GM19463 (cell line): ENCODE measurements around the gene STAT4.
A peak's percentile ranks its signal among the peaks of the same experiment; 100 is the strongest.

Source experiments
- ATAC-seq: cut with Tn5 transposase; IDR thresholded peaks from one replicate; pipeline ENCODE4 v1.9.1; 2021; ENCODE audit warnings: mild to moderate bottlenecking, moderate library complexity; ENCODE audit not compliant: unreplicated experiment

STAT4 gene

GRCh38 chr2:191086706-191087105 lies 64.1 kb downstream of the STAT4 start:
- ATAC-seq: no peak

GRCh38 chr2:191083540-191083939 lies 67.3 kb downstream of the STAT4 start:
- no peak for ATAC-seq

GRCh38 chr2:191082321-191082720 lies 68.5 kb downstream of the STAT4 start:
- no peak for ATAC-seq

- no peak for ATAC-seq
Measured at GRCh38 chr2:191081411-191082155, 69.2 kb downstream of the STAT4 start.

GRCh38 chr2:191078165-191078867 lies 72.5 kb downstream of the STAT4 start:
- no peak for ATAC-seq

GRCh38 chr2:191070276-191070675 lies 80.5 kb downstream of the STAT4 start:
- no peak for ATAC-seq

- no peak for ATAC-seq
Measured at GRCh38 chr2:191069606-191070005, 81.2 kb downstream of the STAT4 start.

GRCh38 chr2:191066919-191067233 lies 83.9 kb downstream of the STAT4 start:
- ATAC-seq: no peak

- ATAC-seq: no peak
Measured at GRCh38 chr2:191066197-191066918, 84.4 kb downstream of the STAT4 start.

- ATAC-seq: no peak
Measured at GRCh38 chr2:191065785-191066184, 85.0 kb downstream of the STAT4 start.

GRCh38 chr2:191064590-191064989 lies 86.2 kb downstream of the STAT4 start:
- ATAC-seq: no peak

- no peak for ATAC-seq
Measured at GRCh38 chr2:191063584-191063983, 87.2 kb downstream of the STAT4 start.

- no peak for ATAC-seq
Measured at GRCh38 chr2:191061381-191061980, 89.3 kb downstream of the STAT4 start.

- ATAC-seq: no peak
Measured at GRCh38 chr2:191059308-191059707, 91.5 kb downstream of the STAT4 start.

GRCh38 chr2:191056228-191056627 lies 94.6 kb downstream of the STAT4 start:
- ATAC-seq: no peak

- ATAC-seq: no peak
Measured at GRCh38 chr2:191053256-191053655, 97.5 kb downstream of the STAT4 start.

- ATAC-seq: peak; percentile 42
Measured at GRCh38 chr2:191051825-191052778, 98.7 kb downstream of the STAT4 start.

- no peak for ATAC-seq
Measured at GRCh38 chr2:191051177-191051576, 99.6 kb downstream of the STAT4 start.

GRCh38 chr2:191050640-191050987 lies 100.2 kb downstream of the STAT4 start:
- ATAC-seq: no peak
